ENCODE results near the gene IFNA17. TPM values are rescaled to one million over a fixed set of nuclear protein-coding genes. Genes with fewer than 3 reads are reported as not detected.

Gene IFNA17
- not detected in 2 replicates for total RNA-seq

GRCh38 chr9:21228122-21228521, at the start of gene IFNA17:
TSS of gene IFNA17 (minus strand) at chr9:21228222. CDS start at chr9:21228173, 49 bp downstream.

GRCh38 chr9:21239911-21240310, 11.9 kb upstream of the IFNA17 start, which contains the start of gene IFNA14:
TSS of gene IFNA14 (minus strand) at chr9:21240005. CDS start at chr9:21239935, 70 bp downstream.

GRCh38 chr9:21217211-21217610, 10.8 kb downstream of the IFNA17 start, which contains the start of gene IFNA16:
TSS of gene IFNA16 (minus strand) at chr9:21217311. CDS start at chr9:21217305, 6 bp downstream.

GRCh38 chr9:21207043-21207442, 21.0 kb downstream of the IFNA17 start, which contains the start of gene IFNA10:
TSS of gene IFNA10 (minus strand) at chr9:21207143. CDS start at chr9:21207097, 46 bp downstream.

GRCh38 chr9:21202105-21202504, 25.9 kb downstream of the IFNA17 start, which contains the start of gene IFNA7:
TSS of gene IFNA7 (minus strand) at chr9:21202205. CDS start at chr9:21202165, 40 bp downstream.

GRCh38 chr9:21187487-21187886, 40.5 kb downstream of the IFNA17 start, which contains the start of gene IFNA4:
TSS of gene IFNA4 (minus strand) at chr9:21187587. CDS start at chr9:21187531, 56 bp downstream.

Other genes with a start within 250 kb of the IFNA17 start
- 1.2 and 1.7 TPM in 2 replicates for gene HACD4, start 196.6 kb downstream of the IFNA17 start, total RNA-seq
- not detected in 2 replicates for gene IFNB1, start 150.3 kb downstream of the IFNA17 start, total RNA-seq
- not detected in 2 replicates for gene IFNW1, start 86.4 kb downstream of the IFNA17 start, total RNA-seq
- gene IFNA21, start 61.6 kb downstream of the IFNA17 start, total RNA-seq = not detected in 2 replicates
- gene IFNA4, start 40.6 kb downstream of the IFNA17 start, total RNA-seq = not detected in 2 replicates
- gene IFNA7, start 26.0 kb downstream of the IFNA17 start, total RNA-seq = not detected in 2 replicates
- gene IFNA10, start 21.1 kb downstream of the IFNA17 start, total RNA-seq = not detected in 2 replicates
- not detected in 2 replicates for gene IFNA16, start 10.9 kb downstream of the IFNA17 start, total RNA-seq
- gene IFNA14, start 11.8 kb upstream of the IFNA17 start, total RNA-seq = not detected in 2 replicates
- gene IFNA5, start 77.1 kb upstream of the IFNA17 start, total RNA-seq = not detected in 2 replicates
- gene KLHL9, start 107.2 kb upstream of the IFNA17 start, total RNA-seq = 42.0 TPM in 2 replicates
- not detected in 2 replicates for gene IFNA6, start 122.7 kb upstream of the IFNA17 start, total RNA-seq
- not detected in 2 replicates for gene IFNA13, start 139.8 kb upstream of the IFNA17 start, total RNA-seq
- not detected in 2 replicates for gene IFNA2, start 157.2 kb upstream of the IFNA17 start, total RNA-seq
- not detected in 2 replicates for gene IFNA8, start 180.9 kb upstream of the IFNA17 start, total RNA-seq
- gene IFNA1, start 212.2 kb upstream of the IFNA17 start, total RNA-seq = not detected in 2 replicates